Esophagus squamous epithelium (tissue), 5 donors: ENCODE measurements around the gene LRBA. TPM values are rescaled to one million over a fixed set of nuclear protein-coding genes. Genes with fewer than 3 reads are reported as not detected.

ENCODE experiments used
- DNase-seq: peaks from one replicate; lab custom pipeline; 2025; lab: John Stamatoyannopoulos, UW
- H3K27ac ChIP-seq, 4 donors: fragments of 200-600 bp; sonication (generic); one replicate each; pipeline ENCODE4 v1.5.1; 2016 to 2019; ENCODE audit warnings: mild to moderate bottlenecking in 1 of 4
- H3K27me3 ChIP-seq, 4 donors: fragments of 200-600 bp; sonication (generic); 1 replicate in 3 of 4; 2 replicates in 1 of 4; pipeline versions ENCODE4 v1.5.1 to v1.6.0; 2017 to 2021; ENCODE audit warnings: antibody characterized with exemption in 1 of 4
- H3K36me3 ChIP-seq, 3 donors: fragments of 200-600 bp; sonication (generic); one replicate each; pipeline ENCODE4 v1.5.1; 2016 to 2019
- H3K4me1 ChIP-seq, 3 donors: fragments of 200-600 bp; sonication (generic); one replicate each; pipeline ENCODE4 v1.5.1; 2017 to 2019
- H3K4me3 ChIP-seq, 4 donors: fragments of 200-600 bp; sonication (generic); 1 replicate in 3 of 4; 2 replicates in 1 of 4; pipeline ENCODE4 v1.5.1; 2016 to 2019; ENCODE audit warnings: mild to moderate bottlenecking in 2 of 4, moderate library complexity in 1 of 4
- H3K9me3 ChIP-seq, 3 donors: fragments of 200-600 bp; sonication (generic); one replicate each; pipeline ENCODE4 v1.5.1; 2016 to 2019
- CTCF ChIP-seq, 6 experiments: fragments of 450-650 bp in 4 of 6; fragments of 200-600 bp in 2 of 6; sonication (generic) in 2 of 6; IDR thresholded peaks; one replicate each; pipeline ENCODE4 v1.5.1; 2016 to 2019; ENCODE audit warnings: antibody characterized with exemption in 6 of 6, mild to moderate bottlenecking in 4 of 6, moderate library complexity in 4 of 6
- POLR2A ChIP-seq, 4 donors: fragments of 450-650 bp; IDR thresholded peaks; one replicate each; pipeline ENCODE4 v1.6.1; 2017; ENCODE audit warnings: antibody characterized with exemption in 4 of 4, mild to moderate bottlenecking in 4 of 4, moderate library complexity in 3 of 4
- WGBS, 2 donors: methylation state at CpG; one replicate each; pipeline ENCODE4 v1.1.5; 2018; 5-methylcytosine and 5-hydroxymethylcytosine counted together
- intact Hi-C: fragments of 100-400 bp; cut with DNase I; formaldehyde crosslinking; loops from one replicate; pipeline ENCODE4 v1.15.0; 2022
- total RNA-seq, 4 donors: library from RNA; depleted of rRNA; stranded (reverse); fragments of >200 nt; gene quantifications; one replicate each; pipeline ENCODE4 v1.1.0, GENCODE V29; 2016
- donor health status: DM: yes; HTN: yes; CAD: no.

The LRBA gene
- total RNA-seq, 4 donors from 2014 or later, result 54.7 to 91.8 (median 66.2) TPM

- 98 to 100% methylated on average over 2 of the region's 2 CpGs for WGBS, 2 donors
- Histone ChIP-seq H3K9me3 (no peaks in the 10 kb centered on the region), H3K4me1 (peaks cover 0 to 9% (median 0%) of the 10 kb centered on the region in 3 donors), H3K4me3 (no peak overlapping the region), H3K36me3 (no peaks in the 10 kb centered on the region), H3K27ac (no peak overlapping the region), H3K27me3 (no peaks in the 10 kb centered on the region)
- DNase-seq, result no peak
- TF ChIP-seq POLR2A (IDR thresholded peaks at IDR 0.05), result no peak
- no peak for TF ChIP-seq CTCF (IDR thresholded peaks at IDR 0.05)
- intact Hi-C loops, result no loop called here
These were observed 64.3 kb downstream of the LRBA start for GRCh38 chr4:150950657-150951288.

DNA sequence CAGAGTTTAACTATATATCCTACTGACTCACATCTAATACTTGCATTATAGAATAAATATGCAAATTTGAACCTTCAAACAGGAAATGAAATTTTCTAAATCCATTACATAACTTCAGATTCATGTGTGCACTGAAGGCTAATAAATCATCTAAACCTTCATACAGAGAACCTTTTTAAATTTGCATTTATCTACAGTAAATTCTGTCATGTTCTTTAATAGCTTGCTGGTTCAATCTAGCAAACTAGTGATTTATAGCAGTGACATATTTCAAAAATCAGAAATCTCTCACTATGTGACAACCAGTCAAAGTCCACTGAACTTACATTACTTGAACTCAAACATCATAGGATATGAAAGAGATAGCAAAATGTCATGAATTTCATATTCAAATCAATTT is 65.1 kb downstream of the LRBA start:
- intact Hi-C loops, result no loop called here
- H3K9me3 ChIP-seq, result no peaks in the 10 kb centered on the region

GRCh38 chr4:150949342-150949741 is 65.7 kb downstream of the LRBA start:
- no peak overlapping the region for H3K27ac ChIP-seq
- H3K36me3 ChIP-seq, result no peaks in the 10 kb centered on the region
- intact Hi-C loops, result no loop called here
- peaks cover 0 to 9% (median 0%) of the 10 kb centered on the region in 3 donors for H3K4me1 ChIP-seq
- no peaks in the 10 kb centered on the region for H3K9me3 ChIP-seq
- TF ChIP-seq CTCF (IDR thresholded peaks at IDR 0.05) (no peak), POLR2A (IDR thresholded peaks at IDR 0.05) (no peak)
- H3K4me3 ChIP-seq, result no peak overlapping the region
- no peak for DNase-seq
- no peaks in the 10 kb centered on the region for H3K27me3 ChIP-seq
- WGBS, 2 donors, result 91 to 93% methylated on average over 2 of the region's 2 CpGs

More for the DNA sequence above, 65.1 kb downstream of the LRBA start:
- Histone ChIP-seq H3K4me3 (no peak overlapping the region), H3K27ac (no peak overlapping the region), H3K27me3 (no peaks in the 10 kb centered on the region), H3K4me1 (peaks cover 0 to 9% (median 0%) of the 10 kb centered on the region in 3 donors), H3K36me3 (no peaks in the 10 kb centered on the region)
- TF ChIP-seq POLR2A (IDR thresholded peaks at IDR 0.05), result no peak
- DNase-seq, result no peak

DNA sequence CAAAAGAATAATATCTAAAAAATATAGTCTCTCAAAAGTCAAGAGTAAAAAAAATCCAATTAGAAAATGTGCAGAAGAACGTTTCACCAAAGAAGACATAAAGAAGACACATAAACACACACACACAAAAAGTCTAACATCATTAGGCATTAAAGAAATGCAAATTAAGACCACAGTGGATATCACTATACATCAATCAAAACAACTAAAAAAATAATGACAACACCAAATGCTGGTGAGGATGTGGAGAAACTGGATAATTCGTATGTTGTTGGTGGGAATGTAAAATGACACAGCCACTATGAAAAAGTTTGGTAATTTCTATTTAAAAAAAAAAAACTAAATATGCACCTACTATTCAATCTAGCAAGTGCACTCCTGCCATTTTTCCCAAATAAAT is 66.4 kb downstream of the LRBA start:
- no peak for DNase-seq
- Histone ChIP-seq H3K36me3 (no peaks in the 10 kb centered on the region), H3K4me3 (no peak overlapping the region), H3K27ac (no peak overlapping the region), H3K27me3 (no peaks in the 10 kb centered on the region), H3K9me3 (no peaks in the 10 kb centered on the region), H3K4me1 (peaks cover 0 to 9% (median 0%) of the 10 kb centered on the region in 3 donors)
- whole genome bisulfite sequencing, 2 donors, result 87 to 89% methylated on average over 2 of the region's 2 CpGs
- TF ChIP-seq CTCF (IDR thresholded peaks at IDR 0.05) (no peak), POLR2A (IDR thresholded peaks at IDR 0.05) (no peak)
- intact Hi-C loops, result no loop called here

- TF ChIP-seq CTCF (IDR thresholded peaks at IDR 0.05) (no peak), POLR2A (IDR thresholded peaks at IDR 0.05) (no peak)
- intact Hi-C loops, result no loop called here
- Histone ChIP-seq H3K36me3 (no peaks in the 10 kb centered on the region), H3K27ac (no peak overlapping the region), H3K27me3 (no peaks in the 10 kb centered on the region), H3K4me1 (peaks cover 0 to 9% (median 0%) of the 10 kb centered on the region in 3 donors), H3K9me3 (no peaks in the 10 kb centered on the region), H3K4me3 (no peak overlapping the region)
- no peak for DNase-seq
These were observed 67.0 kb downstream of the LRBA start for GRCh38 chr4:150948074-150948473.
